Embryonic facial prominence (tissue), 1 donor: Measurements from ENCODE around the gene CFAP210.
"Not testable (repeated sequence)": the region's sequence is repeated elsewhere in the genome, so short reads cannot be mapped to it uniquely, and the experiment has no call there.

Source experiments
- DNase-seq: peaks from one replicate; pipeline ENCODE4 v3.0.0-alpha.2; 2016; ENCODE audit errors: extremely low spot score

CFAP210 gene

GRCh38 chr2:169712791-169713227 is 18.6 kb upstream of the CFAP210 start:
- DNase-seq, result no peak

GRCh38 chr2:169711751-169712509 is 17.7 kb upstream of the CFAP210 start:
- DNase-seq, result no peak

GRCh38 chr2:169709981-169710380 is 15.8 kb upstream of the CFAP210 start:
- no peak for DNase-seq

- no peak for DNase-seq
Observed at GRCh38 chr2:169709331-169709730, 15.1 kb upstream of the CFAP210 start.

- DNase-seq, result no peak
Observed at GRCh38 chr2:169707626-169708025, 13.4 kb upstream of the CFAP210 start.

- no peak for DNase-seq
Observed at GRCh38 chr2:169705927-169706326, 11.7 kb upstream of the CFAP210 start.

- DNase-seq, result no peak
Observed at GRCh38 chr2:169704160-169704708, 10.0 kb upstream of the CFAP210 start.

- no peak for DNase-seq
Observed at GRCh38 chr2:169702996-169703395, 8.8 kb upstream of the CFAP210 start.

GRCh38 chr2:169699173-169699572 is 5.0 kb upstream of the CFAP210 start:
- DNase-seq, result not testable (repeated sequence)

GRCh38 chr2:169696381-169696780 is 2.2 kb upstream of the CFAP210 start:
- no peak for DNase-seq

- DNase-seq, result no peak
Observed at GRCh38 chr2:169694894-169695260, 672 bp upstream of the CFAP210 start.

GRCh38 chr2:169693360-169693759 is 845 bp downstream of the CFAP210 start:
- DNase-seq, result no peak

- DNase-seq, result no peak
Observed at GRCh38 chr2:169692718-169693117, 1.5 kb downstream of the CFAP210 start.

GRCh38 chr2:169690958-169691357 is 3.2 kb downstream of the CFAP210 start:
- no peak for DNase-seq

GRCh38 chr2:169687943-169688342 is 6.3 kb downstream of the CFAP210 start:
- not testable (repeated sequence) for DNase-seq

- DNase-seq, result not testable (repeated sequence)
Observed at GRCh38 chr2:169686825-169687224, 7.4 kb downstream of the CFAP210 start.

GRCh38 chr2:169684712-169685111 is 9.5 kb downstream of the CFAP210 start:
- not testable (repeated sequence) for DNase-seq

GRCh38 chr2:169684135-169684565 is 10.1 kb downstream of the CFAP210 start:
- no peak for DNase-seq

- DNase-seq, result no peak
Observed at GRCh38 chr2:169683425-169684134, 10.6 kb downstream of the CFAP210 start.

- DNase-seq, result no peak
Observed at GRCh38 chr2:169683054-169683424, 11.2 kb downstream of the CFAP210 start.

- DNase-seq, result no peak
Observed at GRCh38 chr2:169676850-169677249, 17.4 kb downstream of the CFAP210 start.

GRCh38 chr2:169676357-169676756 is 17.8 kb downstream of the CFAP210 start:
- DNase-seq, result no peak

GRCh38 chr2:169673921-169674320 is 20.3 kb downstream of the CFAP210 start:
- no peak for DNase-seq
